Measurements from ENCODE around the gene KRT8. TPM values are rescaled to one million over a fixed set of nuclear protein-coding genes. Genes with fewer than 3 reads are reported as not detected.

The KRT8 gene
- total RNA-seq, 1 donor from 2014 or later, result 8.3 TPM

DNA sequence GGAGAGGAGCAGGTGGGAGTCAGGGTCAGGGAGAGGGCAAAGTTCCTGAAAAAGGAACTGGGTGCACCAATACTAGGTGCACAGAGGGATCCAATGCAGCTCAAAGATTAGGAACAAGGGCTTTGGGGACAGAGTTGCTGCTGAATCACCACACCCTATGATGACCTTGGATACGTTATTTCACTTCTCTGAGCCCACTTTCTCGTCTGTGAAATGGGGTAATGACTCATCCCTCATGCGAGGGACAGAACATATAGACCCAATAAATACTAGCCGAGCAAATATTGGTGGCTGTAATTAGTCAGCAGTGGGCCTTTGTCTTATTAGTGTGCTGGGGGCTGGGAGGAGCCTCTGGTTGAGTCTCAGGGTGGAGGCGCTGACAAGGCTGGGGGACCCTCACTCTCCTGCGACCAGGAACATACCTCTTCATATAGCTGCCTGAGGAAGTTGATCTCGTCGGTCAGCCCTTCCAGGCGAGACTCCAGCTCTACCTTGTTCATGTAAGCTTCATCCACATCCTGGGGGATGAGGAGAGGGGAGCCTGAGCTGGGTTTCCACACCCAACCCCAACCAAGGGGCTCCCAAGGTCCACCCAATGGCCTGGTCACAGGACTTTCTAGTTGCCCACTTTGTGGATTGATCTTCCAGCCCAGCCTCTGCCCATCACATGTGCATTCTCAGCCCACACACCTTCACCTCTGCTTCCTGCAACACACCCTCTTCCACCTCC, 4.5 kb downstream of the KRT8 start:
- Mint-ChIP-seq H3K4me3 (no peak overlapping the region), H3K36me3 (ENCODE audit: low read depth) (no peaks in the 10 kb centered on the region), H3K27me3 (ENCODE audit: low read depth) (no peaks in the 10 kb centered on the region), H3K27ac (ENCODE audit: unreplicated experiment) (no peak overlapping the region), H3K4me1 (peaks cover 7% of the 10 kb centered on the region), H3K9me3 (no peaks in the 10 kb centered on the region)
- no peak for DNase-seq (ENCODE audit: low read depth, low spot score)
- TF ChIP-seq, protein P1, sequence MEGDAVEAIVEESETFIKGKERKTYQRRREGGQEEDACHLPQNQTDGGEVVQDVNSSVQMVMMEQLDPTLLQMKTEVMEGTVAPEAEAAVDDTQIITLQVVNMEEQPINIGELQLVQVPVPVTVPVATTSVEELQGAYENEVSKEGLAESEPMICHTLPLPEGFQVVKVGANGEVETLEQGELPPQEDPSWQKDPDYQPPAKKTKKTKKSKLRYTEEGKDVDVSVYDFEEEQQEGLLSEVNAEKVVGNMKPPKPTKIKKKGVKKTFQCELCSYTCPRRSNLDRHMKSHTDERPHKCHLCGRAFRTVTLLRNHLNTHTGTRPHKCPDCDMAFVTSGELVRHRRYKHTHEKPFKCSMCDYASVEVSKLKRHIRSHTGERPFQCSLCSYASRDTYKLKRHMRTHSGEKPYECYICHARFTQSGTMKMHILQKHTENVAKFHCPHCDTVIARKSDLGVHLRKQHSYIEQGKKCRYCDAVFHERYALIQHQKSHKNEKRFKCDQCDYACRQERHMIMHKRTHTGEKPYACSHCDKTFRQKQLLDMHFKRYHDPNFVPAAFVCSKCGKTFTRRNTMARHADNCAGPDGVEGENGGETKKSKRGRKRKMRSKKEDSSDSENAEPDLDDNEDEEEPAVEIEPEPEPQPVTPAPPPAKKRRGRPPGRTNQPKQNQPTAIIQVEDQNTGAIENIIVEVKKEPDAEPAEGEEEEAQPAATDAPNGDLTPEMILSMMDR (conservative IDR thresholded peaks at IDR 0.05), result no peak

DNA sequence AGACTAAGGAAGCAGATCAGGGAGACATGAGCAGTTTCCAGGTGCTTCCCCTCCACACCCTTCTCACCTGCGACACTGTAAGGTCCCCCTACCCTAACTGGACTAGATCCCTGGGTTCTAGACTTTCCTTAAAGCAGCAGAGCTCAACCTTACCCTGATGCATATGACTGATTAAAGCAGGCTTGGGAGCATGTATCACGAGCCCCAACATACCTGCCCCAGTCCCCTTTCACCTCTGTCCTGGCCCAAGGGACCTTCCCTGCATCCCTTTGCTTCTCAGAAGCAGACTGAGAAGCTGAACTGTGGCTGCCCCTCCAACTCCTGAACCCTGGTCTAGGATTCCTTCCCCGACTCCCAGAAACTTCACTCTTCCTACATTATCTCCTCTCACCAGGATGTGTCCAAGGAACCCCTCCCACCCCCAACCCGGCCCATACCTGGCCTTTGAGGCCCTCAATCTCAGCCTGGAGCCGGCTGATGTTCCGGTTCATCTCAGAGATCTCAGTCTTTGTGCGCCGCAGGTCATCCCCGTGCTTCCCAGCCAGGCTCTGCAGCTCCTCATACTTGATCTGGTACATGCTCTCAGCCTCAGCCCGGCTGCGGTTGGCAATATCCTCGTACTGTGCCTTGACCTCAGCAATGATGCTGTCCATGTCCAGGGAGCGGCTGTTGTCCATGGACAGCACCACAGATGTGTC, 5.4 kb downstream of the KRT8 start:
- H3K4me3 Mint-ChIP-seq, result no peak overlapping the region
- TF ChIP-seq, protein P1 (conservative IDR thresholded peaks at IDR 0.05), result no peak
- H3K4me1 Mint-ChIP-seq, result peaks cover 6% of the 10 kb centered on the region
- H3K36me3 Mint-ChIP-seq (ENCODE audit: low read depth), result no peaks in the 10 kb centered on the region
- no peak overlapping the region for H3K27ac Mint-ChIP-seq (ENCODE audit: unreplicated experiment)
- H3K27me3 Mint-ChIP-seq (ENCODE audit: low read depth), result no peaks in the 10 kb centered on the region
- H3K9me3 Mint-ChIP-seq, result no peaks in the 10 kb centered on the region
- no peak for DNase-seq (ENCODE audit: low read depth, low spot score)

DNA sequence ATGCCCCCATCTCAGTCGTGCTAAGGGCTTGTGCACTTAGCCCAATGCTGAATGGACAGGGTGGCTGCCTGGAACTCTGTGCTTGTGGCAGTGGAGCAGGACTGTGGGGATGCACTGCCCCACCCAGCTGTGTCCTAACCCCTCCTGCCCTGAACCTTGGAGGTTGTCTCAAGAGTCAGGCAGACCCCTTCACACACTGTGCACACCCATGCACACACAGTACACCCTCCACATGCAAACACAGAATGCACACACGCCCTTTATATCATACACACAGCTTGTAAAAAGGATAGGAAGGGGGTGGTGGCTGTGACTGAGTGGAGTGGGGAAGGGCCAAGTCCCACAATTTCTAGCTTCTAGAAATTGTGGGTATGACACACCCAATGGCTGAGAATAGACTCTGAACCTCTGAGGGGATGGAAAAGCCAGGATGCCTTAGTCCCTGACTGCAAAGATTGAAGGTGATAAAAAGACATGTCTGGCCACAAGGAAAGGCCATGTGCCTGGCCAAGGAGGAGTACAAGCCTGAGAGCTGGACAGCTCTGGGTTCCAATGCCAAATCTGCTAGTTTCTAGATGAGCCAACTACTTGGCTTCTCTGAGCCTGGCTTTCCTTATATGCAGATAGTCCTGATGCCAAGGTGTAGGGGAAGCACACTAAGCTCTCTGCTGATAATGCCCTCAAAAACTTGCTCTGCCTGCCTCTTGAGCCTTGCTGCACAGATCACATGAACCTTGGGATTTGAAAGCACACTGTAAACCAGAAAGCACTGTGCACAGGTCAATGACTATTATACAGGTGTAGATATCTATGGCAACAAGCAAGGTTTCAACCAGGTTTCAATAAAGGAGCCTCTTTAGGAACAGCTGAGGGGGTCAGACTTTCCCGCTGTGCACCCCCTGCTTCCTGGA, 8.4 kb downstream of the KRT8 start:
- TF ChIP-seq, protein P1 (conservative IDR thresholded peaks at IDR 0.05), result no peak
- no peaks in the 10 kb centered on the region for H3K36me3 Mint-ChIP-seq (ENCODE audit: low read depth)
- H3K27ac Mint-ChIP-seq (ENCODE audit: unreplicated experiment), result peak overlapping the region; percentile 35
- no peaks in the 10 kb centered on the region for H3K9me3 Mint-ChIP-seq
- DNase-seq (ENCODE audit: low read depth, low spot score), result no peak
- no peak overlapping the region for H3K4me3 Mint-ChIP-seq
- no peaks in the 10 kb centered on the region for H3K27me3 Mint-ChIP-seq (ENCODE audit: low read depth)
- no peaks in the 10 kb centered on the region for H3K4me1 Mint-ChIP-seq

DNA sequence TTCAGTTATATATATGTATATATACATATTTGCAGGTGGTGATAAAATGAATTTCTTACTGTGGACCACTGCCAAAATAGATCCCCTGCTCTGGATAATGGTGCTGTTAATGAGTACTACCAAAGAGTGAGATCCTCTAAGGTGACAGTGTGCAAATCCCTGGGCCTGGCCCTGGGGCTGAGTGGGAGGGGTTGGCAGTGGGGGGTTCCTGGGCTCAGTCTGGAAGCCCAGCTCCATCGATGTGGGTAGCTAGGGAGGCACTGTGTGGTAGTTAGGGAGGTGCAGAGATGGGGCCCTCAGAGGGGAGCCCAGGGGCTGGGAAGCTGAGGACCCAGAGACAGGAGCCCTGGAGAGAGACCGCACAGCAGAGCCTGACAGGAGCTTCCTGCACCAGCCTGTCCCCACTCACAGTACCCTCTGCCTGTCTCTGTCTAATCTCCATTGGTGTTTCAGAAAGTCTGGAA, 9.1 kb downstream of the KRT8 start:
- Mint-ChIP-seq H3K4me3 (no peak overlapping the region), H3K36me3 (ENCODE audit: low read depth) (no peaks in the 10 kb centered on the region), H3K27me3 (ENCODE audit: low read depth) (no peaks in the 10 kb centered on the region), H3K27ac (ENCODE audit: unreplicated experiment) (no peak overlapping the region), H3K9me3 (no peaks in the 10 kb centered on the region), H3K4me1 (no peaks in the 10 kb centered on the region)
- TF ChIP-seq, protein P1 (conservative IDR thresholded peaks at IDR 0.05), result no peak
- DNase-seq (ENCODE audit: low read depth, low spot score), result no peak

DNA sequence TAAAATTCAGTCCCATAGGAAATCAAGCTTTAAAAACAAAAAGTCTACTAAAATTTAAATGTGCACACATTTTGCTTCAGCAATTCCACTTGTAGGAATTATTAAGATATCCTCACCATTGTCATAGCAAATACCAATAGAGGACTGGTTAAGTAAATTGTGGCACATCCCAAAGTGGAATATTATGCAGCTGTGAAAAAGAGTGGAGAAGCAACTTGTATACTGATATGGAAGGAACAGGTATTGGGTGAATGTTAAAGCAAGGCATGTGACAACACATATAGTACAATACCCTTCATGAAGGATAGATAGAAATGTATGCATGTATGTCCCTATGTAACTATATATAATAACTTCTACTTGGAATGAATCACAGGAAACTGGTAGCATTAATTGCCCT, 11.9 kb downstream of the KRT8 start:
- Mint-ChIP-seq H3K27ac (ENCODE audit: unreplicated experiment) (no peak overlapping the region), H3K9me3 (no peaks in the 10 kb centered on the region), H3K36me3 (ENCODE audit: low read depth) (no peaks in the 10 kb centered on the region), H3K27me3 (ENCODE audit: low read depth) (no peaks in the 10 kb centered on the region), H3K4me3 (no peak overlapping the region), H3K4me1 (no peaks in the 10 kb centered on the region)
- TF ChIP-seq, protein P1 (conservative IDR thresholded peaks at IDR 0.05), result no peak
- DNase-seq (ENCODE audit: low read depth, low spot score), result no peak

All from neural crest cell (in vitro differentiated cells).